ES-I3 (cell line): ENCODE results near the gene CABP1.

ENCODE experiments used
- H3K36me3 ChIP-seq: 2 replicates; pipeline ENCODE4 v1.6.1; 2013; ENCODE audit warnings: mild to moderate bottlenecking, low read length, control low read depth, moderate library complexity; ENCODE audit not compliant: insufficient read depth
- H3K4me1 ChIP-seq: 2 replicates; pipeline ENCODE4 v1.6.1; 2013; ENCODE audit warnings: mild to moderate bottlenecking, control low read depth, low read length; ENCODE audit not compliant: insufficient read depth
- H3K9ac ChIP-seq: 2 replicates; pipeline ENCODE4 v1.6.1; 2013; ENCODE audit warnings: low read depth, mild to moderate bottlenecking, low read length, moderate library complexity
- H3K9me3 ChIP-seq: 2 replicates; pipeline ENCODE4 v1.6.1; 2013; ENCODE audit warnings: mild to moderate bottlenecking, low read length, moderate library complexity; ENCODE audit not compliant: control insufficient read depth, insufficient read depth

CABP1 gene

DNA sequence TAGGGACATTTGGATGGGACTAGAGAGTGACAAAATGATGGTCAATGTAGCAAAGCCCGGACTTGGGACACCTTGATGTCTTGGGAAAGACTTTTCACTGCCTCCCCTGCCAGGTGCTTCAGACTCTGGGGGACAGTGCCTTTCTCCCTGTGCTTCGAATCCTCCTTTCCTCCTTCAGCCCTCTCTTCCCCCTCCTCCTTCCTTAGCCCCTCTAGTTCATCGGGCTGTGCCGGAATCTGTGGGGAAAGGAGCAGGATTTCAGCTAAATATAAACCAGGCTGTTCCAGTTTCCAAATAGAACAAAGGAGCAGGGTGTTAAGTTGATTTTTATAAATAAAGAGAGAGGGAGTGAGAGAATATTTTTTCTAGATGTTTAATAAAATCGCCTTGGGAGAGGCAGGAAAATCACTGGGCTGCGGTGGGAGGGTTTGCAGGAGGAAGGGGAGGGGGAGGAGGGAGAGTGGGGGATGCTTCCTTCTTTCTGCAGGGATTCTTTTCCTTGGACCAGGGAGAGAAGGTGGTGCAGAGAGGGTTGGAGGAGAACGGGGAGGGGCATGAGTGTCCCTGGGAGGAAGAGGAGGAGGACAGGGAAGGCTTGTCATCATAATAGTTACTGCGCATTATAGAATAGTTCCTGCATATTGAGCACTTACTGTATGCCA lies 21.3 kb upstream of the CABP1 start:
- Histone ChIP-seq H3K36me3 (no peaks in the 10 kb centered on the region), H3K9ac (peak overlapping the region; percentile 4; the same call in 1 of the 2 replicates), H3K4me1 (0 out of 2 replicates have a peak, but pooled peaks cover 5% of the 10 kb centered on the region), H3K9me3 (no peaks in the 10 kb centered on the region)

DNA sequence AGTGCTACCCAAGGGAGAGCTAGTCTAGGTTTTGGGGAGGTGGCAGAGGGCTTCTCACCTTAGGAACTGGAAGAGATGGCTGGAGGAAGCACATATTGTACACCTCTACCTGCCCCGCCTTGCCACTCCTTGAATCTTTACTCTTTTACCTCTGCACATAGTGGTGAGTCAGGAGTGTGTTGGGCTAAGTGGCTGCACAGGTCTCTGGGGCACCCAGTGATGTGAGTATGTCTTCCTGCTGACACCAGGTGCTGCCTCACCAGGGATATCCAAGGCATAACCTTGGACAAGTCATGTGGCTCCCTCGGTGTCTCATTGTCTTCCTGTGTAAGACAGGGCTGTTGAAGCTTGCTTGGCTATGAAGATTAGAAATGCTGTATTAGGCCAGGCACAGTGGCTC lies 19.8 kb upstream of the CABP1 start:
- Histone ChIP-seq H3K9ac (no peak overlapping the region), H3K36me3 (no peaks in the 10 kb centered on the region), H3K4me1 (0 out of 2 replicates have a peak, but pooled peaks cover 5% of the 10 kb centered on the region), H3K9me3 (no peaks in the 10 kb centered on the region)

DNA sequence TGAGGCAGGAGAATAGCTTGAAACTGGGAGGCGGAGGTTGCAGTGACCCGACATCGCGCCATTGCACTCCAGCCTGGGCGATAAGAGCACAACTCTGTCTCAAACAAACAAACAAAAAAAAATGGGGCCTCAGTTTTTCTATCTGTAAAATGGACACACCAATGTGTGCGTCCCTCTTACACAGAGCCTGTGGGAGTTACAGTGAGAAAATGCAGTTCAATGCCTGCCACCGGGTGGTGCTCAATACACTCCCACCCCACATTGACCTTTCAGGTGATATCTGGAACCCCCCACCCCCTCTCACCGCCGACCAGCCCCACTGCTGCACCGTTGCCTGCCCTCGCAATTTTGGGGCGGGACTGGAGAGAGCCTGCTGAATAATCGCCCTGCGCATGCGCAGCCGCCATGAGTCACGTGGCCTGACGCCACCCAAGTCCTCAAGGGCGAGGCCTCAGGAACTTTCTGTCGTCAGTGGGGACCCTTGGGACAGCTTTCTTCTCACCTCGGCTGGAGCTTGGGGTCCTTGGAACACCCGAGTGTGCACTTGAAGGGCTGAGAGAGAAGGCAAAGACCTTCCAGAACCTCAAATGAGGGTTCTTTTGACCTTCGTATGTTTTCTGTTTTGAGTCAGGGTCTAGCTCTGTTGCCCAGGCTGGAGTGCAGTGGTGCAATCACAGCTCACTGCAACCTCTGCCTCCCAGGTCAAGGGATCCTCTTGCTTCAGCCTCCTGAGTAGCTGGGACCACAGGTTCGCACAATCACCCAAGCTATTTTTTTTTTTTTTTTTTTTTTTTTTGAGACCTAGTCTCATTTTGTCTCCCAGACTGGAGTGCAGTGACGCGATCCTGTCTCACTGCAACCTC lies 14.6 kb upstream of the CABP1 start:
- no peaks in the 10 kb centered on the region for H3K9me3 ChIP-seq
- no peaks in the 10 kb centered on the region for H3K4me1 ChIP-seq
- H3K36me3 ChIP-seq = no peaks in the 10 kb centered on the region
- H3K9ac ChIP-seq = no peak overlapping the region

DNA sequence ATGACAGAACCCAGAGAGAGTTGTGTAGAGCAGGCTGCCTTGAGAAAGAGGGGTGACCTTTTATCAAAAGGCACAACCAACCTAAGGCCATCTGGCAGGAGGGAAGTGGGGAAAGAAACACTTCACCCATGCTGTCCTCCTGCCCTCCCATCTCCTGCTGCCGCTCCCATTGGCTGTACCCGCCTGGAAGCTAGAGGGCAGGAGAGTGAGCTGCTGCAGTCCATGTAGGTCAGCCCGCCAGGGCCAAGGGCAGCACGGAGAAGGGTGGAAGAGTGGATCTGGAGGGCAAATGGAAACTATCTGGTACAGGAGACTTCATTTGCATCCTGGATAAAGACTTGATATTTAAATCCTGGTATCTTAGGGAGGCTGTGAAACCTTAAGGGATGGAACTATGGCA lies 11.5 kb upstream of the CABP1 start:
- no peaks in the 10 kb centered on the region for H3K36me3 ChIP-seq
- H3K9ac ChIP-seq = no peak overlapping the region
- no peaks in the 10 kb centered on the region for H3K9me3 ChIP-seq
- no peaks in the 10 kb centered on the region for H3K4me1 ChIP-seq

DNA sequence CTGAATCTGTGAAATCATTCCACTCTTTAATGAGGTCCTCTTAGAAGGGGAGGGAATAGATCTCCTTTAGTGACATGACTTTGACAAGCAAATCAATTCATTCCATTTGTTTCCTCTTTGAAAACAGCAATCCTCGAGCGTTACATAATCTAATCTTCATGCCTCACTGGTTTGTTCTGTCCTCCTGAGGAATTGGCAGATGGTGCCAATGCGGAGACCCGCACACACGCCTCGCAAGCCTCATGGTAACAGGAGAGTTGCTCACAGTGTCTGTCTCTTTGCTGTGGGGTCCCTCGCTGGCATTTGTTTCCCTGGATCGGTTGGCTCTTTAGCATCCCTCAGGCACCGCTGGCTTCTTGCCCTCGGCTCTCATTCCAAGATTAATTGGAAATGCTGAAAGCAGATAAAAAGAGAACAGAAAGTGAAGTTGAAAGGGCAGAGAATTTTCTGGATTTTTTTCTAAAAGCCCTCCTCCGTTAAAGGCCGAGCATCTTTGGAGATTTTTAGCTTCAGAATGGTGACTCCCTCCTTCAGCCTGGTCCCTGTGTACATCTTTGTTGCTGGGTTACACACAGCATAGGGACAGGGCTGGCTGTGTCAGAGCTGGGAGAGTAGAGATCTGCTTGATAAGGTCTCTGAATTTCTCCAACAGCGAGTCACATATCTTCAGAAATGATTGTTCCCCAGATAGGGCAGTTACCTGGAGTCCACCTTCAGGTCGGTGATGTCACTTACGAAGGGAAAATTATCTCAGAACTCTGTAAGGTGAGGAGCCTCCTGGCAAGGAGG lies 10.1 kb upstream of the CABP1 start:
- no peaks in the 10 kb centered on the region for H3K4me1 ChIP-seq
- H3K9me3 ChIP-seq = no peaks in the 10 kb centered on the region
- no peaks in the 10 kb centered on the region for H3K36me3 ChIP-seq
- H3K9ac ChIP-seq = no peak overlapping the region

DNA sequence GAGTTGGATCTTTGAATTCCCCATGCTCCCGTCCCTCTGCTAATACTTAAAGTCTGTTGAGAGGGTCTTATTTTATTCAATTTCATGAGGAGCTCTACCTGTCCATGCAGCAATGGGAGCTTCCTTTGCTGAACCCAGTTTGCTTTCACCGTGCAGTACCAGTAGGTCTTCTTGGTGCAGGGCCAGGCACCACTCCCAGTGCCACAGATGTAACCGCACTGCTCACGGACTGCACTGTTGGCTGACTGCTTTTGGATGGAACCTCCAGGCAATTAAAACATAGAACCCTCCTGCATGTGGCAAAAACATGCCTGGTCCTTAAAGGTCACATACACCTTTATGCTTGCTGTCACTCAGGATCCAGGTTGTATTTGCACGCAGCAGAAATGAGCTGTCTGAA lies 9.3 kb upstream of the CABP1 start:
- no peaks in the 10 kb centered on the region for H3K4me1 ChIP-seq
- H3K36me3 ChIP-seq = no peaks in the 10 kb centered on the region
- no peaks in the 10 kb centered on the region for H3K9me3 ChIP-seq
- H3K9ac ChIP-seq = no peak overlapping the region

DNA sequence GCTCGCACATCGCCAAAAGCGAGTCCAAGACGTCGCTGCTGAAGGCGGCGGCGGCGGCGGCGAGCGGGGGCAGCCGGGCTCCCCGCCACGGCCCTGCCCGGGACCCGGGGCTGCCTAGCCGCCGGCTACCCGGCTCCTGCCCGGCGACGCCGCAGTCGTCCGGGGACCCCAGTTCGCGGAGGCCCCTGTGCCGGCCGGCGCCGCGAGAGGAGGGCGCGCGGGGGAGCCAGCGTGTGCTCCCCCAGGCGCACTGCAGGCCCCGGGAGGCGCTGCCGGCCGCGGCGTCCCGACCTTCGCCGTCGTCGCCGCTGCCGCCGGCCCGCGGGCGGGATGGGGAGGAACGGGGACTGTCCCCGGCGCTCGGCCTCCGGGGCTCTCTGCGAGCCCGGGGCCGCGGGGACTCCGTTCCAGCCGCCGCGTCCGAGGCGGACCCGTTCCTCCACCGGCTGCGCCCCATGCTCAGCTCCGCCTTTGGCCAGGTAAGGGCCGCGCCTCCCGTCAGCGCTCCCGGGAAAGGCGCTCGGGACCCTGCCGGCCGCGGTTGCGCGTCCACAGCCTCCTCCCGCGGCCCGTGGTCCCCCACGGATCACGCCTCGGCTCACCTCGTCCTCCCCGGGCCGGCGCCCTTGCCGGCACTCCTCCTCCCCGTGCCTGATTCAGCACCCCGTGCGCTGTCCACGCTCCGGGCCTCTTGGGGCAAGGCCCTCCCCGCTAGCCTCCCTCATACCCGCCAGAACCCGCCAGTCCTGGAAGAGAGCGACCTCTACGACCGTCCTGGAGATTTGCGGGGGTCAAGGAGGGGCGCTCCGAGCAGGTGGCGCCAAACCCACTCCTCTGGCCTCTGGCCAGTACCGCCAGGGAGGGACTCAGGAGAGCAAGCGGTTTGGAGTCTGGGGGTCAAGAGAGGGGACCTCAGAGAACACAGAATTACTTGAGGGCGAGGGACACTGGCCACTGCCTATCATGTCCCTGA lies 721 bp downstream of the CABP1 start:
- H3K4me1 ChIP-seq = peaks cover 5% of the 10 kb centered on the region
- H3K9ac ChIP-seq = peak overlapping the region; percentile 89; the same call in 1 of the 2 replicates
- H3K36me3 ChIP-seq = no peaks in the 10 kb centered on the region
- no peaks in the 10 kb centered on the region for H3K9me3 ChIP-seq

DNA sequence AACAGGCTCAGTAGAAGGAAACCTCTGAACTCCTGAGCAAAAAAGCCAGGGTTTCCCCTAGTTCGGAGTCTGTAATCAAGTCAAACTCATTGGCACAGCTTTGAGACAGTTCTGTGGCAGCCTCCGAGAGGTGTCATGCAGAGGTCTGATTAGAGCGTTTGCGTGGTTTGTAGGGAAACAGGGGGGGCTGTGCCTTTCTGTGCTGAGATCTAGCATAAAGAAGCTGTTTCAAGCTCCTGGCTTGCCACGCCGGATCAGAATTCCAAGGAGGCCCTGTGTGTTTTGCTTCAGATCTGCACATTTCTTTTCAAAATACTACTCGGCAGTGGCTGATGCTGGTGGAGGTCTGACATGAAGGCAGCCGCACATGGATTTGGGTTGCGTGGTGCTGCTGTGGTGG lies 1.7 kb downstream of the CABP1 start:
- Histone ChIP-seq H3K9me3 (no peaks in the 10 kb centered on the region), H3K4me1 (peaks cover 5% of the 10 kb centered on the region), H3K9ac (no peak overlapping the region), H3K36me3 (no peaks in the 10 kb centered on the region)

DNA sequence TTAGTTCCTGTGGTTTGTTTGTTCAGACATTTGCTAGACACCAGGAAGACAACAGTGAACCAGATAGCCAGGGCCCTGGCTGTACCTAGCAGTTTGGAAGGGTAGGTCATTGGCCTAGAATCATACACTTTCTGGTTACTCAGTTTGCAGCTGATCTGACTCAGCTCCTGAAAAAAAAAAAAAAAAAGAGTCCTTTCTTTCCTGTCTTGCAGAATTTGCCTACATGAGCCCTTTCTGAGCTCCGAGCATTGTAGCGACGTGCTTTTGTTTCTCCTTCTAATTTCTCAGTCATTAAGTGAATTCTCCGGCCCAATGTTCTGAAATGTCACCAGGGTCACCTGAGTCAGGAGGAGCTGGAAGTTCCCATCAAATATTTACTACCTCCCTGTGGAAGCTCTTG lies 2.4 kb downstream of the CABP1 start:
- H3K36me3 ChIP-seq = no peaks in the 10 kb centered on the region
- H3K9ac ChIP-seq = no peak overlapping the region
- no peaks in the 10 kb centered on the region for H3K9me3 ChIP-seq
- H3K4me1 ChIP-seq = peaks cover 5% of the 10 kb centered on the region

DNA sequence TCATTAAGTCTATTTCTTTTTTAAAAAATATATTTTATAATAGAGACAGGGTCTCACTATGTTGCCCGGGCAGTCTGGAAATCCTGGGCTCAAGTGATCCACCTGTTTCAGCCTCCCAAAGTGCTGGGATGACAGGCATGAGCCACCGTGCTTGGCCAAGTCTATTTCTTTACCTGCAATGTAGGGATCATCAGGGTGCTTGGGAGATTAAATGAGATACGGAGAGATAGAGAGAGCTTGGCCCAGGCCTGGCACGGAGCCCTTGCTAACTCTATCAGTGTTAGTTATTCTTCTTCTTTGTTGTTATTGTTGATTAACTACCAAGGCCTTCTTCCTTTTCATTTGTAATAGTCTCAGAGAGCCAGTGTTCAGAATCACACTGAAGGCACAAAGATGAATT lies 3.1 kb downstream of the CABP1 start:
- H3K36me3 ChIP-seq = no peaks in the 10 kb centered on the region
- peaks cover 5% of the 10 kb centered on the region for H3K4me1 ChIP-seq
- H3K9ac ChIP-seq = no peak overlapping the region
- H3K9me3 ChIP-seq = no peaks in the 10 kb centered on the region

DNA sequence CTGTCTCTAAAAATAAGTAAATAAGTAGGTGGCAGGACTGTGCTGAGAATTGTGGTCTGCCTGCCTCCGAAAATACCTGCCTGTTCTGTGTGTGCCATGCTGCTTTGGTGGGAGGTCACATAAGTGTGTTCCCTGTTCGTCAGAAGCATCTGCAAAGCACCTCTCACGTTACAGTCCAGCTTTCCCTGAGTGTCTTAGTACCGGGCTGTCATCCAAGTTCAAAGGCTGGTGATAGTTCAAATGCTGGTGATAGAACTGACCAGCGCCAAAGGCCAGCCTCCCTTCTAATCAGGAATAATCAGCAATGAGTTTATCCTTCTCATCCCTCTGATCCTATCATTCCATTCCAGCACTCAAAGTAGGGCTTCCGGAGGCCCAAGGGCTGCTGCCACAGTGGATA lies 5.6 kb downstream of the CABP1 start:
- H3K9ac ChIP-seq = no peak overlapping the region
- H3K4me1 ChIP-seq = peaks cover 5% of the 10 kb centered on the region
- no peaks in the 10 kb centered on the region for H3K36me3 ChIP-seq
- no peaks in the 10 kb centered on the region for H3K9me3 ChIP-seq

DNA sequence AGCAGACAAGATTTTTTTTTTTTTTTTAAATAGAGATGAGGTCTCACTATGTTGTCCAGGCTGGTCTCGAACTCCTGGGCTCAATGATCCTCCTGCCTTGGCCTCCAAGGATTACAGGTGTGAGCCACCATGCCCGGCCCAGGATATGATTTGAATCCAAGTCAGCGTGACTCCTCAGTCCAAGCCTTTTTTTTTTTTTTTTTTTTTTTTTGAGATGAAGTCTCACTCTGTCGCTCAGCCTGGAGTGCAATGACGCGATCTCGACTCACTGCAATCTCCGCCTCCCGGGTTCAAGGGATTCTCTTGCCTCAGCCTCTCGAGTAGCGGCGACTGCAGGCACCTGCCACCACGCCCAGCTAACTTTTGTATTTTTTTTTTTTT lies 6.9 kb downstream of the CABP1 start:
- peaks cover 11% of the 10 kb centered on the region; the same call in 1 of the 2 replicates for H3K4me1 ChIP-seq
- H3K9ac ChIP-seq = no peak overlapping the region
- no peaks in the 10 kb centered on the region for H3K9me3 ChIP-seq
- no peaks in the 10 kb centered on the region for H3K36me3 ChIP-seq

DNA sequence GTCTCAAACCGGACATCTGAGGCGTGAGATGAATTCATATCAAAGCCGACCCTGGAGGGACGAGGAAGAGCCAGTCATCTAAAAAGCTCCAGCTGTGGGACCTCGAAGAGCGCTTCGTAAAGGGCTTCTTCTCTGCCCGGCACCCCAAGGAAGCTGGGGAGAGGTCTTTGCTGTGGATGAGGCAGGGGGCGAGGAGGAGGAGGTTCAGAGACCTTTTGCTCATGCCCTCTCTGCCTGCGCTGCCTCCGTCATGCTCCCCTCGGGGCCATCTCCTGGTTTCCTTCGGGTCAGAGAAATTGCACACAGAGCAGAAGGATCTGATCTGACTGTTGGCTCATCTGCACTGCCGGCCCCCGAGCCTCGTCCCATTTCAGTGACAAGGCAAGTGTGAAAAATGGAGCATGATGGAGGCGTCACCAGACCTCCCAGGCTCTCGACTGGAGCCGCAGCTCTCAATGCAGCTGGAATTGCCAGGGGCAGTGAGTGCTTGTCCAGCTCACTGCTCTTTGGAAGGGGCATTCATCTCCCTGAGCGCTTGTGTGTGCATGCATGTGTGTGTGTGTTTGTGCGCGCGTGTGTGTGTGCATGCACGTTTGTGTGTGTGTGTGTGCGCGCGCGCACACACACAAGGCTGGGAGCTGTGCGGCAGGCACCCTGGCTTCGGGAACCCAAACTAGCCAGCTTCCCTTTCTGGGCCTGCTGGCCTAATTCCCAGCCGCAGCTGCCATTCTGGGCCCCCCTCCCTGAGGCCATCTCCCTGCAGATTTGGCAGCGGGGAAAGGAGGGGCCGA lies 9.2 kb downstream of the CABP1 start:
- no peaks in the 10 kb centered on the region for H3K36me3 ChIP-seq
- H3K9me3 ChIP-seq = no peaks in the 10 kb centered on the region
- H3K4me1 ChIP-seq = peaks cover 13% of the 10 kb centered on the region; the same call in 1 of the 2 replicates
- peak overlapping the region; percentile 74 for H3K9ac ChIP-seq
